T-cell (primary cell): Measurements from ENCODE around the gene DOK3. TPM values are rescaled to one million over a fixed set of nuclear protein-coding genes. Genes with fewer than 3 reads are reported as not detected.

Source experiments
- ATAC-seq, 4 experiments: fragments of 200-7000 bp in 3 of 4; fragments of 150-1000 bp in 1 of 4; cut with Tn5 transposase; replicated peaks in 1 of 4; 1 replicate in 3 of 4; 2 replicates in 1 of 4; pipeline ENCODE4 v1.10.0; 2021; ENCODE audit warnings: moderate library complexity in 3 of 4, mild to moderate bottlenecking in 2 of 4, moderate number of reproducible peaks in 1 of 4
- CTCF ChIA-PET, 2 donors: fragments of 300-600 bp; sonication (Branson Sonifier 250); formaldehyde crosslinking; loops; one replicate each; lab custom pipeline; 2022; ENCODE audit warnings: antibody characterized with exemption in 2 of 2; lab: Charles Lee
- POLR2A ChIA-PET, 2 donors: fragments of 300-600 bp; sonication (Branson Sonifier 250); formaldehyde crosslinking; loops; one replicate each; lab custom pipeline; 2022; ENCODE audit warnings: antibody characterized with exemption in 2 of 2; lab: Charles Lee
- DNase-seq, 35 experiments: peaks; one replicate each; pipeline versions ENCODE4 v3.0.0 to v3.0.0-alpha.2; 2013 to 2023
- H3K27ac ChIP-seq: one replicate; pipeline ENCODE4 v1.5.1; 2013; ENCODE audit warnings: low read length
- H3K27me3 ChIP-seq, 2 experiments: replicated peaks in 1 of 2; 1 replicate in 1 of 2; 2 replicates in 1 of 2; pipeline versions ENCODE4 v1.6.1 to v1.7.0; 2013; ENCODE audit warnings: low read length in 1 of 2, mixed read lengths in 1 of 2; ENCODE audit not compliant: control insufficient read depth in 2 of 2, insufficient read depth in 2 of 2; ENCODE audit errors: extremely low read depth in 1 of 2
- H3K36me3 ChIP-seq, 2 donors: 1 replicate in 1 of 2; 2 replicates in 1 of 2; pipeline versions ENCODE4 v1.6.1 to v1.7.0; 2013; ENCODE audit warnings: low read length in 1 of 2; ENCODE audit not compliant: control insufficient read depth in 2 of 2, insufficient read depth in 1 of 2; ENCODE audit errors: extremely low read depth in 1 of 2
- H3K4me1 ChIP-seq, 2 experiments: 1 replicate in 1 of 2; 2 replicates in 1 of 2; pipeline versions ENCODE4 v1.6.1 to v1.7.0; 2013; ENCODE audit warnings: low read length in 2 of 2, mixed read lengths in 1 of 2; ENCODE audit not compliant: insufficient read depth in 2 of 2, control insufficient read depth in 1 of 2; ENCODE audit errors: extremely low read depth in 1 of 2
- H3K4me3 ChIP-seq, 2 donors: 1 replicate in 1 of 2; 2 replicates in 1 of 2; pipeline versions ENCODE4 v1.5.1 to v1.7.0; 2013; ENCODE audit warnings: mild to moderate bottlenecking in 2 of 2, low read length in 1 of 2, moderate library complexity in 1 of 2; ENCODE audit not compliant: control insufficient read depth in 1 of 2; ENCODE audit errors: extremely low read depth in 1 of 2
- H3K9me3 ChIP-seq: 2 replicates; pipeline ENCODE4 v1.7.0; 2013
- H3K27ac Mint-ChIP-seq, 2 donors: one replicate each; pipeline ENCODE4 v1.8.0; 2020 to 2021; ENCODE audit warnings: mild to moderate bottlenecking in 2 of 2, mixed read lengths in 2 of 2
- H3K27me3 Mint-ChIP-seq, 2 donors: one replicate each; pipeline ENCODE4 v1.8.0; 2021 to 2022; ENCODE audit warnings: mixed read lengths in 2 of 2
- H3K36me3 Mint-ChIP-seq: one replicate; pipeline ENCODE4 v1.8.0; 2021; ENCODE audit warnings: mixed read lengths
- H3K4me1 Mint-ChIP-seq, 3 donors: one replicate each; pipeline ENCODE4 v1.8.0; 2020 to 2022; ENCODE audit warnings: mixed read lengths in 3 of 3, mild to moderate bottlenecking in 1 of 3
- H3K4me3 Mint-ChIP-seq, 3 donors: one replicate each; pipeline ENCODE4 v1.8.0; 2020 to 2022; ENCODE audit warnings: mild to moderate bottlenecking in 3 of 3, mixed read lengths in 3 of 3, moderate library complexity in 3 of 3
- H3K9me3 Mint-ChIP-seq, 3 donors: one replicate each; pipeline ENCODE4 v1.8.0; 2020 to 2022; ENCODE audit warnings: mixed read lengths in 3 of 3
- WGBS: methylation state at CpG from one replicate; pipeline ENCODE4 v1.1.5; 2013; ENCODE audit warnings: missing lambda C conversion rate; ENCODE audit not compliant: insufficient coverage; 5-methylcytosine and 5-hydroxymethylcytosine counted together
- total RNA-seq, 35 experiments: library from RNA in 6 of 35; stranded (reverse) in 6 of 35; fragments of 120-200 nt in 1 of 35; gene quantifications; one replicate each; pipeline versions ENCODE4 v1.2.1 to v1.2.4 and lab custom pipeline; 2013 to 2026

DOK3 gene
- total RNA-seq, 5 donors from 2014 or later (not counting 1 experiment from before 2014, with no cell fraction given), result 1.1 to 5.8 (median 4.3) TPM

- WGBS, result 86% methylated on average over 8 of the region's 12 CpGs
- peaks cover 0 to 6% of the 10 kb centered on the region in 2 experiments for H3K27me3 ChIP-seq
- H3K4me3 Mint-ChIP-seq, result peak overlapping the region; percentile 44 to 84 (median 61)
- no peaks in the 10 kb centered on the region for H3K9me3 ChIP-seq
- CTCF ChIA-PET, result interaction anchor here in 1 of 2 donors (0.8 kb wide), 1 partner anchor 19 kb away, joined by 3 read pairs; no protein-coding TSS in a partner anchor
- H3K4me3 ChIP-seq, result no peak overlapping the region
- peaks cover 0 to 47% of the 10 kb centered on the region in 2 experiments for H3K4me1 ChIP-seq
- peaks cover 4% of the 10 kb centered on the region for H3K36me3 Mint-ChIP-seq
- peaks cover 0 to 6% of the 10 kb centered on the region in 2 donors for H3K36me3 ChIP-seq
- H3K27ac Mint-ChIP-seq, result no peak overlapping the region
- POLR2A ChIA-PET, result no interaction called here
- H3K27ac ChIP-seq, result no peak overlapping the region
- no peaks in the 10 kb centered on the region for H3K9me3 Mint-ChIP-seq
- DNase-seq (no peak), ATAC-seq (no peak)
- H3K4me1 Mint-ChIP-seq, result peaks cover 23 to 32% (median 25%) of the 10 kb centered on the region in 3 donors
- H3K27me3 Mint-ChIP-seq, result no peaks in the 10 kb centered on the region
Observed at GRCh38 chr5:177496070-177496726, 13.4 kb downstream of the DOK3 start.

DNA sequence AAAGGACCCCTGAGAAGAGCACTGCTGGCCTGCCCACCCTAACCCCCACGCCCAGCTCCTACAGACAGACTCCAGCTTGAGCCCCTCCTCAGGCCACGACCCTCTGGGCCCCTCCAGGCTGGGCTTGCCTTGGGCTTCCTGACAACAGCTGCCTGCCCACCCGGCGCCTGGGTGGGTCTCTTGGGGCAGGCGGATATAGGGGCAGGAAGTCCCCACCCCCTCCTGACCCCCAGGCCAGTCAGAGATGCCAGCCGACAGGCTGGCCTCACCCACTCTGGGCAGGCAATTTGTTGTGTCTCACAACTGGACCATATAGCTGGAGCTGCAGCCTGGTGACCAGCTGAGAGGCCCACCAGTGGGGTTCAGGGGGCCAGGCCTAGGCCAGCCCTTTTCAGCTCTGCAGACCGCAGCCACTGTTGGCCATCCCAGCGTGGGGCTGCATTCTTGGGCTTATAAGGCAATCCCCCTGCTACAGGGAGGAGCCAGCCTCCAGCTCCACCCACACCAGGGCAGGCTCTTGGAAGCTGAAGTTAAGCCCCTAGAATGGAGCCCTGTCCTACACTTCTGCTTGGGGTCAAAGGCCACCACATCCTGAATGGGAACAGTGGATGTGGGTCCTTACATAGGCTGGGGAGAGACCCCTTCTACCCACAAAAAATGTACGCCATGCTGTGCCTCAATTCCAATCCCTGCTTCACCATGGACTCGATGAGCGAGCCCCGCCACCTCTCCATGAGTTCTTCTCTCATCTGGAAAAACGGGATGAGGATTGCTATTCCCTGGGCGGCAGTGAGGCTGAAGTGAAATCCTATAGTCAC, 14.2 kb downstream of the DOK3 start:
- Histone ChIP-seq H3K27ac (no peak overlapping the region), H3K9me3 (no peaks in the 10 kb centered on the region), H3K27me3 (peaks cover 0 to 6% of the 10 kb centered on the region in 2 experiments), H3K4me3 (no peak overlapping the region), H3K4me1 (peaks cover 0 to 41% of the 10 kb centered on the region in 2 experiments), H3K36me3 (peaks cover 0 to 10% of the 10 kb centered on the region in 2 donors)
- Mint-ChIP-seq H3K36me3 (peaks cover 5% of the 10 kb centered on the region), H3K27me3 (no peaks in the 10 kb centered on the region), H3K27ac (no peak overlapping the region), H3K9me3 (no peaks in the 10 kb centered on the region), H3K4me1 (peaks cover 20 to 27% (median 20%) of the 10 kb centered on the region in 3 donors), H3K4me3 (peak overlapping the region; percentile 44 to 84 (median 61))
- CTCF ChIA-PET, result interaction anchor here (0.6 to 0.8 kb wide), 2 partner anchors 18 to 381 kb away, joined by 3 to 4 read pairs; no protein-coding TSS in a partner anchor
- 97% methylated on average over 10 of the region's 14 CpGs for WGBS
- DNase-seq (no peak), ATAC-seq (no peak)
- POLR2A ChIA-PET, result no interaction called here

DNA sequence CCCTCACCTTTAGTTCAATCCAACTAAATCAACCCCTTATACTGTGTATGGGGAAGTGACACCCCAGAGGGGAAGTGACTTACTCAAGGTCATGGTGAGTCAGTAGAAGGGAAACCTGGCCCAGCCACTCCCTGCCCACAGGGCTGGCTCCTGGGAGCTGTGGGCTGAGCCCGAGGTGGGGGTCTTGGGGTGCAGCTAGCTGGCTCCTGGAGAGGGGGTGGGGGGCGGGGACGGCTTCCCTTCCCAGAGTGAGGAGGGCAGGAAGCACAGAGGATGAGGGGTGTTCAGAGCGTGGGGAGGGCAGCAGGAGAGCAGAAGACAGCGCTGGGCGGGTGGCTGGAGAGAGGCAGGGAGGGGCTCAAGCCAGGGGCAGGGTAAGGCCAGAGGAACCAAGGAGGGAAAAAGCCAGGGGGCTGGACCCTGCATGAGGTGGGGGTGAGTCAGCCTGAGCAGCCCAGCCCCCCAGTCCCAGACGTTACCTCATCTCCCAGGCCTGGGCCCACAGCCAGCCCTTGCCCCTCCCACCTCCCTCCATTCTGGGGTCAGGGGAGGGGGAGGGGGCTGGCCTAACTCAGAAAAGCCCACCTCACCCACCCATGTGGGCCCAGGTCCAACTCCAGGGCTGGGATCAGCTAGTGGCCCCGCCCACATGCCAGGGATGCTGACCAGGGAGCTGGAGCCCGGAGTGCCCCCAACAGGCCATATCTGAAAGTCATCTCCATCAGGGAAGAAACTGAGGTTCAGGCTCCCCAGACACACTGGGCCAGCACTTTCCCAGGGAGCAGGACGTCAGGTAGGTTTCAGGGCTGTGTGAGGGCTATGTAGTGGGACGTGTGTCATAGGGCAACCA, 15.1 kb downstream of the DOK3 start:
- H3K27me3 Mint-ChIP-seq, result no peaks in the 10 kb centered on the region
- POLR2A ChIA-PET, result no interaction called here

GRCh38 chr5:177493795-177494345, 15.8 kb downstream of the DOK3 start:
- H3K36me3 ChIP-seq, result peaks cover 0 to 18% of the 10 kb centered on the region in 2 donors
- POLR2A ChIA-PET, result no interaction called here
- H3K9me3 Mint-ChIP-seq, result no peaks in the 10 kb centered on the region
- CTCF ChIA-PET, result interaction anchor here in 1 of 2 donors (0.6 to 1.1 kb wide), 2 partner anchors 103 to 480 kb away, joined by 3 read pairs; no protein-coding TSS in a partner anchor
- H3K36me3 Mint-ChIP-seq, result peaks cover 10% of the 10 kb centered on the region
- no peaks in the 10 kb centered on the region for H3K9me3 ChIP-seq
- no peaks in the 10 kb centered on the region for H3K27me3 Mint-ChIP-seq
- H3K4me3 Mint-ChIP-seq, result no peak overlapping the region
- peaks cover 17 to 24% (median 20%) of the 10 kb centered on the region in 3 donors for H3K4me1 Mint-ChIP-seq
- DNase-seq (no peak), ATAC-seq (no peak)
- H3K27ac ChIP-seq, result no peak overlapping the region
- H3K27me3 ChIP-seq, result peaks cover 0 to 6% of the 10 kb centered on the region in 2 experiments
- H3K4me1 ChIP-seq, result peaks cover 0 to 41% of the 10 kb centered on the region in 2 experiments
- no peak overlapping the region for H3K4me3 ChIP-seq
- peak overlapping the region in 1 of 2 donors; percentile 34 for H3K27ac Mint-ChIP-seq
- WGBS, result 100% methylated on average over 3 of the region's 5 CpGs

More for the DNA sequence above, 15.1 kb downstream of the DOK3 start:
- DNase-seq (peak in 1 of 35 experiments; percentile 47), ATAC-seq (no peak)
- Histone ChIP-seq H3K27ac (no peak overlapping the region), H3K9me3 (no peaks in the 10 kb centered on the region), H3K27me3 (peaks cover 0 to 6% of the 10 kb centered on the region in 2 experiments), H3K4me1 (peaks cover 0 to 41% of the 10 kb centered on the region in 2 experiments), H3K36me3 (peaks cover 0 to 17% of the 10 kb centered on the region in 2 donors), H3K4me3 (no peak overlapping the region)
- Mint-ChIP-seq H3K27ac (peak overlapping the region in 1 of 2 donors; percentile 34), H3K36me3 (peaks cover 10% of the 10 kb centered on the region), H3K4me1 (peaks cover 19 to 26% (median 20%) of the 10 kb centered on the region in 3 donors), H3K4me3 (no peak overlapping the region), H3K9me3 (no peaks in the 10 kb centered on the region)
- 93% methylated on average over 2 of the region's 11 CpGs for WGBS
- CTCF ChIA-PET, result interaction anchor here in 1 of 2 donors (0.6 to 1.1 kb wide), 2 partner anchors 104 to 380 kb away, joined by 3 to 4 read pairs; no protein-coding TSS in a partner anchor

DNA sequence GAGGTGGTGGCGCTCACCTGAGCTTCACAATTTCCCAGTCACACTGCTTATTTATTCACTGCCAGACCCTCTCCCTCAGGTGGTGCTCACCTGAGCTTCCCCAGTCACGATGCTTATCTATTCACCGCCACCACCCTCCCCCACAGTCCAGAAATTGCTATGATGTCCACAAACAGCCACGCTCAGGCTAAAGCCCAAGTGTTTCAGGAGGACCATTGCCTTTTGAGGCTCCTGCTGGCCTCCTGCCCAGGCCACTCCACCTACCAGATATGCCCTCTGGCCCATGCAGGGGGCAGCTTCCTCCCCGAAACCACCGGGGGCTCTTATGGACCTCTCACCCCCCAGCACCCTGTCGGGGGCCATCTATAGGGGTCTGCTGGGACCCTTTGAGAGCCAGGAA, 16.8 kb downstream of the DOK3 start:
- Histone ChIP-seq H3K4me3 (no peak overlapping the region), H3K9me3 (no peaks in the 10 kb centered on the region), H3K36me3 (peaks cover 0 to 20% of the 10 kb centered on the region in 2 donors), H3K27ac (no peak overlapping the region), H3K4me1 (peaks cover 0 to 33% of the 10 kb centered on the region in 2 experiments), H3K27me3 (no peaks in the 10 kb centered on the region)
- Mint-ChIP-seq H3K27ac (no peak overlapping the region), H3K9me3 (no peaks in the 10 kb centered on the region), H3K27me3 (no peaks in the 10 kb centered on the region), H3K36me3 (peaks cover 10% of the 10 kb centered on the region), H3K4me1 (peaks cover 7 to 15% (median 12%) of the 10 kb centered on the region in 3 donors), H3K4me3 (no peak overlapping the region)
- ChIA-PET CTCF (interaction anchor here in 1 of 2 donors (1.0 kb wide), 1 partner anchor 183 kb away, joined by 3 read pairs; no protein-coding TSS in a partner anchor), POLR2A (no interaction called here)
- ATAC-seq (no peak), DNase-seq (no peak)
- WGBS, result 89% methylated on average over 6 of the region's 7 CpGs
